Fibroblast of skin of right quadriceps (primary cell): ENCODE measurements around the gene ZP2.
A peak's percentile ranks its signal among the peaks of the same experiment; 100 is the strongest.
"Not testable (repeated sequence)": the region's sequence is repeated elsewhere in the genome, so short reads cannot be mapped to it uniquely, and the experiment has no call there.

Source experiments
- DNase-seq: peaks from one replicate; pipeline ENCODE4 v3.0.0-alpha.2; 2013

ZP2 gene

GRCh38 chr16:21214086-21214485 is 2.7 kb upstream of the ZP2 start:
- DNase-seq = no peak

GRCh38 chr16:21208446-21209230 is 2.7 kb downstream of the ZP2 start:
- no peak for DNase-seq

GRCh38 chr16:21206550-21206949 is 4.8 kb downstream of the ZP2 start:
- DNase-seq = no peak

GRCh38 chr16:21205303-21205702 is 6.1 kb downstream of the ZP2 start:
- DNase-seq = no peak

GRCh38 chr16:21203155-21203797 is 8.1 kb downstream of the ZP2 start:
- DNase-seq = no peak

- no peak for DNase-seq
Observed at GRCh38 chr16:21199607-21200218, 11.7 kb downstream of the ZP2 start.

- DNase-seq = no peak
Observed at GRCh38 chr16:21197621-21198020, 13.8 kb downstream of the ZP2 start.

GRCh38 chr16:21197112-21197511 is 14.3 kb downstream of the ZP2 start:
- DNase-seq = no peak

GRCh38 chr16:21195330-21195729 is 16.0 kb downstream of the ZP2 start:
- not testable (repeated sequence) for DNase-seq

- peak; percentile 8 for DNase-seq
Observed at GRCh38 chr16:21194771-21195301, 16.5 kb downstream of the ZP2 start.

- DNase-seq = no peak
Observed at GRCh38 chr16:21192991-21193390, 18.4 kb downstream of the ZP2 start.

GRCh38 chr16:21190599-21190998 is 20.8 kb downstream of the ZP2 start:
- DNase-seq = peak; percentile 69

- no peak for DNase-seq
Observed at GRCh38 chr16:21190013-21190412, 21.4 kb downstream of the ZP2 start.

GRCh38 chr16:21189311-21189710 is 22.1 kb downstream of the ZP2 start:
- no peak for DNase-seq

GRCh38 chr16:21186326-21186691 is 25.1 kb downstream of the ZP2 start:
- DNase-seq = no peak

- DNase-seq = no peak
Observed at GRCh38 chr16:21185659-21186325, 25.6 kb downstream of the ZP2 start.

- DNase-seq = no peak
Observed at GRCh38 chr16:21184834-21185233, 26.5 kb downstream of the ZP2 start.

- DNase-seq = no peak
Observed at GRCh38 chr16:21183995-21184394, 27.4 kb downstream of the ZP2 start.

- DNase-seq = no peak
Observed at GRCh38 chr16:21179983-21180365, 31.4 kb downstream of the ZP2 start.

GRCh38 chr16:21179126-21179982 is 32.0 kb downstream of the ZP2 start:
- no peak for DNase-seq

GRCh38 chr16:21175397-21175796 is 36.0 kb downstream of the ZP2 start:
- no peak for DNase-seq

- no peak for DNase-seq
Observed at GRCh38 chr16:21172650-21173049, 38.7 kb downstream of the ZP2 start.
